Upper lobe of right lung (tissue), 1 donor: ENCODE measurements around the gene NDUFB7. TPM values are rescaled to one million over a fixed set of nuclear protein-coding genes. Genes with fewer than 3 reads are reported as not detected.

Experiments
- ATAC-seq: fragments of 200-7000 bp; cut with Tn5 transposase; one replicate; pipeline ENCODE4 v1.9.1; 2020; ENCODE audit warnings: mild to moderate bottlenecking, moderate library complexity
- DNase-seq: peaks from one replicate; pipeline ENCODE4 v3.0.0-alpha.2; 2020
- H3K27ac ChIP-seq: fragments of 200-600 bp; one replicate; pipeline ENCODE4 v1.8.0; 2022
- H3K27me3 ChIP-seq: fragments of 200-600 bp; one replicate; pipeline ENCODE4 v1.8.0; 2022; ENCODE audit warnings: mild to moderate bottlenecking
- H3K36me3 ChIP-seq: fragments of 200-600 bp; one replicate; pipeline ENCODE4 v1.8.0; 2022
- H3K4me1 ChIP-seq: fragments of 200-600 bp; one replicate; pipeline ENCODE4 v1.8.0; 2022
- H3K4me3 ChIP-seq: fragments of 200-600 bp; one replicate; pipeline ENCODE4 v1.8.0; 2022; ENCODE audit warnings: mild to moderate bottlenecking
- H3K9me3 ChIP-seq: fragments of 200-600 bp; one replicate; pipeline ENCODE4 v1.8.0; 2022
- CTCF ChIP-seq: fragments of 200-600 bp; IDR thresholded peaks from one replicate; pipeline ENCODE4 v1.8.0; 2022; ENCODE audit warnings: antibody characterized with exemption
- intact Hi-C: fragments of 100-400 bp; cut with DNase I; formaldehyde crosslinking; loops from one replicate; pipeline ENCODE4 v1.11.0; 2022
- total RNA-seq: library from RNA; stranded (reverse); fragmentation: NEBNext Ultra II Directional; extraction: Animal tissue kit (Norgen Biotek cat#: 25700); gene quantifications from one replicate; pipeline ENCODE4 v1.2.1, GENCODE V29; 2021
- donor health status: DM: no; HTN: yes; CAD: no; lungs with severe emphysema.

The NDUFB7 gene
- total RNA-seq, 1 donor from 2014 or later = 113 TPM

- Histone ChIP-seq H3K27ac (no peak overlapping the region), H3K4me1 (no peaks in the 10 kb centered on the region), H3K9me3 (no peaks in the 10 kb centered on the region), H3K36me3 (peaks cover 17% of the 10 kb centered on the region), H3K27me3 (no peaks in the 10 kb centered on the region), H3K4me3 (no peak overlapping the region)
- TF ChIP-seq CTCF = no peak
- DNase-seq = no peak
- intact Hi-C loops = no loop called here
- ATAC-seq = no peak
These were observed 8.9 kb downstream of the NDUFB7 start for GRCh38 chr19:14562660-14563589.

- H3K27ac ChIP-seq = peak overlapping the region; percentile 0
- H3K4me3 ChIP-seq = no peak overlapping the region
- intact Hi-C loops = no loop called here
- peaks cover 17% of the 10 kb centered on the region for H3K36me3 ChIP-seq
- no peaks in the 10 kb centered on the region for H3K9me3 ChIP-seq
- no peaks in the 10 kb centered on the region for H3K27me3 ChIP-seq
- ATAC-seq (no peak), DNase-seq (no peak)
- H3K4me1 ChIP-seq = peaks cover 2% of the 10 kb centered on the region
- no peak for TF ChIP-seq CTCF
These were observed 10.0 kb downstream of the NDUFB7 start for GRCh38 chr19:14561847-14562351.

- no peak for TF ChIP-seq CTCF
- peak overlapping the region; percentile 0 for H3K27ac ChIP-seq
- no peaks in the 10 kb centered on the region for H3K9me3 ChIP-seq
- intact Hi-C loops = no loop called here
- H3K27me3 ChIP-seq = no peaks in the 10 kb centered on the region
- DNase-seq (no peak), ATAC-seq (no peak)
- peaks cover 8% of the 10 kb centered on the region for H3K4me1 ChIP-seq
- no peak overlapping the region for H3K4me3 ChIP-seq
- H3K36me3 ChIP-seq = peaks cover 16% of the 10 kb centered on the region
These were observed 10.6 kb downstream of the NDUFB7 start for GRCh38 chr19:14561249-14561648.

- no peak overlapping the region for H3K4me3 ChIP-seq
- no peak for DNase-seq
- no peaks in the 10 kb centered on the region for H3K27me3 ChIP-seq
- peaks cover 11% of the 10 kb centered on the region for H3K4me1 ChIP-seq
- intact Hi-C loops = no loop called here
- ATAC-seq = no peak
- no peaks in the 10 kb centered on the region for H3K9me3 ChIP-seq
- peak overlapping the region; percentile 0 for H3K27ac ChIP-seq
- no peak for TF ChIP-seq CTCF
- H3K36me3 ChIP-seq = peaks cover 11% of the 10 kb centered on the region
These were observed 11.1 kb downstream of the NDUFB7 start for GRCh38 chr19:14560776-14561108.

GRCh38 chr19:14559916-14560775 is 11.7 kb downstream of the NDUFB7 start:
- Histone ChIP-seq H3K4me3 (no peak overlapping the region), H3K27ac (peak overlapping the region; percentile 0), H3K4me1 (peaks cover 11% of the 10 kb centered on the region), H3K9me3 (no peaks in the 10 kb centered on the region), H3K36me3 (peaks cover 5% of the 10 kb centered on the region), H3K27me3 (no peaks in the 10 kb centered on the region)
- intact Hi-C loops = no loop called here
- ATAC-seq = no peak
- no peak for DNase-seq
- TF ChIP-seq CTCF = no peak
